GM13977 (cell line): Measurements from ENCODE around the gene SCAMP1.

Experiments
- DNase-seq: peaks from one replicate; pipeline ENCODE4 v3.0.0; 2012; ENCODE audit warnings: low spot score
- in situ Hi-C: fragments of 300-500 bp; cut with MboI; formaldehyde crosslinking; loops from one replicate; pipeline ENCODE4 v1.12.0; 2022; ENCODE audit warnings: low sequenced_read_pairs, low pct_unique_long_range_greater_than_20kb, mixed read lengths, inconsistent platforms; ENCODE audit not compliant: unreplicated experiment
- TF ChIP-seq, protein P1 (sequence below): IDR thresholded peaks from 2 replicates; pipeline ENCODE4 v1.5.1; 2012; ENCODE audit warnings: mild to moderate bottlenecking, control low read depth; ENCODE audit not compliant: insufficient read depth; ENCODE audit errors: extremely low read depth, missing control alignments

SCAMP1 gene

DNA sequence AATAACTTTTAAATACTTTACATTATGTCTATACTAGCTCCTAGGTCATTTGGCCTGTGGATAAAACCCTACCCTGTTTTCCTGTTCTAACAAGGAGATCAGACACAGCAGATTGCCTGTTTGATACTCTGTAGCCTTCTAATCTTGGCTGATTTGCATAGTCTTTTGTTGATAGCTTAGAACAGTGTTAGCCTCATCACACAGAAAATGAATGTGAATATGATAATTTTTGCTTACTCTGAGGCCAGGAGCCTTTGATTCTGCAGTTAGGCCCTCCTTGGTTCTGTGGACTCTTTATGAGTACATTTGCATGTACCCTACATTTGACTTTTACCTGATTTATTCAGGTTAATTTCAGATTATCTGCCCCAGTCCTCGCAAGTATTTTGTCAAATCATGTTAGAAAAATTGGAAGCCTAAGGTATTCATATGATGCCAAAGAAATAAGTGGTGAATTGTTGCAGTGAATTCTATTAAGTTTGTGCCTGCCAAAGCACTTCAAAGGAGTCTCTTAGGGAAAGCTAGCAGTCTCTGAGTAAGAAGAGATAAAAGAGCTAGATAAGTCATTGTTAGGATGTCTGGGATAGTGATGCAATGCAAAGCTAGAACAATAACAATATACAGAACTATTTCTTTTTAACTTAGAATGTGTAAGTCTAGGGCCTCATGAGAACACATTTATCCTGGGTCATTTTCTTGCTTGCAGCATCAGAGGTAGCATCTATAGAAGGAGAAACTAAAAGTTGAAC, 56.4 kb downstream of the SCAMP1 start:
- no peak for DNase-seq

DNA sequence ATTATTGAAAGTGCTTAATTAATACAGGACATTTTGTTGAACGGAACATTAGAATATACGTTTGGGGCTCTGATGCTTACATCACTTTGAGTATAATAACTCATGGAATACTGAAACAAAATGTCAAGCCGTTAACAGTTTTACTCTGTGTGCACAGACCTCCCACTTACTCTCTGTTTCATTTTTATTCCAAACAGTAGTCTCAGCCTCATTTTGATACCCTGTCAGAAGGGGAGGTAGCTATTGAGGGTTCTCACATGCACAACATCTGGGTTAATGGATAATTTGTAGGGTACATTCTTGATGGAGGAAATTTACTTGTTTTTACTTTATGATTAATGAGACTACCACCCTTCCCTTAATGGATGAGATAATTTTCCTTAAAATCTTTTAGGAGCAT, 59.0 kb downstream of the SCAMP1 start:
- DNase-seq = no peak
- in situ Hi-C loops = no loop called here
- TF ChIP-seq, protein P1, sequence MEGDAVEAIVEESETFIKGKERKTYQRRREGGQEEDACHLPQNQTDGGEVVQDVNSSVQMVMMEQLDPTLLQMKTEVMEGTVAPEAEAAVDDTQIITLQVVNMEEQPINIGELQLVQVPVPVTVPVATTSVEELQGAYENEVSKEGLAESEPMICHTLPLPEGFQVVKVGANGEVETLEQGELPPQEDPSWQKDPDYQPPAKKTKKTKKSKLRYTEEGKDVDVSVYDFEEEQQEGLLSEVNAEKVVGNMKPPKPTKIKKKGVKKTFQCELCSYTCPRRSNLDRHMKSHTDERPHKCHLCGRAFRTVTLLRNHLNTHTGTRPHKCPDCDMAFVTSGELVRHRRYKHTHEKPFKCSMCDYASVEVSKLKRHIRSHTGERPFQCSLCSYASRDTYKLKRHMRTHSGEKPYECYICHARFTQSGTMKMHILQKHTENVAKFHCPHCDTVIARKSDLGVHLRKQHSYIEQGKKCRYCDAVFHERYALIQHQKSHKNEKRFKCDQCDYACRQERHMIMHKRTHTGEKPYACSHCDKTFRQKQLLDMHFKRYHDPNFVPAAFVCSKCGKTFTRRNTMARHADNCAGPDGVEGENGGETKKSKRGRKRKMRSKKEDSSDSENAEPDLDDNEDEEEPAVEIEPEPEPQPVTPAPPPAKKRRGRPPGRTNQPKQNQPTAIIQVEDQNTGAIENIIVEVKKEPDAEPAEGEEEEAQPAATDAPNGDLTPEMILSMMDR = no peak

More for the DNA sequence above, 56.4 kb downstream of the SCAMP1 start:
- TF ChIP-seq, protein P1 = no peak
- in situ Hi-C loops = no loop called here

DNA sequence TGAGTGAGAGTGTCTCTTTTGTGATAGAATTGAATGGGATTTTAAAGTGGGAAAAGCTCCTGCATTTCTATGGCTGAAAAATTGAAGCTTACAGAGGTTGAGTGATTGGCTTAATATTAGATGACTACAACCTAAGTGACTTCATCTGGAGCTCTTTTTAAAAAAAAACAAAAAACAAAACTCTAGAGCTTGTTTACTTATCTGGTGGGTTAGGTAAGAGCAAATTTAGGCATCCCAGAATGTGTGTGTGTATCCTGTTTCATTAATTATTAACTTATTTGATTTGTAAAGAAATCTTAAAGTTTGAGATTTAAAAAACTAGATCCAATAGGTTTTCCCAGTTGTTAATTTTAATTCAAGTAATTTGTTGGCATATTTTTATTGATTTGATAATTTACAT, 60.1 kb downstream of the SCAMP1 start:
- no peak for DNase-seq
- in situ Hi-C loops = no loop called here
- TF ChIP-seq, protein P1 = no peak

DNA sequence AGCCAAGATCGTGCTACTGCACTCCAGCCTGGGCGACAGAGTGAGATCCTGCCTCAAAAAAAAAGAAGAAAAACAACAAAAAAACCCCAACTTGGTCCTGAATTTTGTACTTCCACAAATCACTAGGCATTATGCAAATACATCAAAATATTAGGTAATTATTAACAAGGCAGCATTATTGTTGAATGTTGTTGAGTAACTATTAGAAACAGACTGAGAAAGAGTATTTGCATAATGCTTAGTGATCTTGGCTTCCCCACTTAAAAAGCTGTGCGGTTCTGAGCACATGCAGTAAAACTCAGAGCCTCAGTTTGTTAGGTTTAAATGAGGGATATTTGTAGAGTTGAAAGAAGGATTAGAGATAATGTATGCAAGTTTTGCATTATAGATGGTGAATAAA, 64.2 kb downstream of the SCAMP1 start:
- in situ Hi-C loops = no loop called here
- TF ChIP-seq, protein P1 = no peak
- DNase-seq = no peak

DNA sequence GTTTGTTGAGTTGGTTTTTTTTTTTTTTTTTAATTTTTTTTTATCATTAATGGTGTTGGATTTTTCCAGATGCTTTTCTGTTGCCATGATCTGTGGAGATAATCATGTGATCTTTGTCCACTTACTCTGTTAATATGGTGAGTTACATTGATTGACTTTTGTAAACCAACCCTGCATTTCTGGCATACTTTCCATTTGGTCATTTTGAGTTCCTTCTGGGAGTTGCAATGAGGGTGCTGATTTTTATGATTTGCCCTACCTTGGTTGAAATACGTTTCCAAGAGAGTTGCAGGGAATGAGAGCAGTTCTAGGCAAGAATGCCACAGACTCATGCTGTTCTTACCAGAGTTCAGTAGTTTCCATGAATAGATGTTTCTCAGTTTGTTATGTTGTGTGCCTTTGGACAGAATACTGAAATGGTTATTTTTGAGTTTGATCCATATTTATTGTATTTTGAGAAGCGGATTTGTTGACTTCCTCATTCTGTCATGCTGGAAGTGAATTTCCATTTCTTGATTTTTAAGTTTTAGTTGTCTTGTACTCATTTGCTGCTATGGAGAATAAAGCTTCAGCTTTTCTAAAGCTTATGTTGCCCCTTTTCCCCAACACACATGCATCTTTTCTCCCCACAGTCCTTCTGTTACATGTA, 69.0 kb downstream of the SCAMP1 start:
- in situ Hi-C loops = no loop called here
- DNase-seq = no peak
- TF ChIP-seq, protein P1 = no peak

DNA sequence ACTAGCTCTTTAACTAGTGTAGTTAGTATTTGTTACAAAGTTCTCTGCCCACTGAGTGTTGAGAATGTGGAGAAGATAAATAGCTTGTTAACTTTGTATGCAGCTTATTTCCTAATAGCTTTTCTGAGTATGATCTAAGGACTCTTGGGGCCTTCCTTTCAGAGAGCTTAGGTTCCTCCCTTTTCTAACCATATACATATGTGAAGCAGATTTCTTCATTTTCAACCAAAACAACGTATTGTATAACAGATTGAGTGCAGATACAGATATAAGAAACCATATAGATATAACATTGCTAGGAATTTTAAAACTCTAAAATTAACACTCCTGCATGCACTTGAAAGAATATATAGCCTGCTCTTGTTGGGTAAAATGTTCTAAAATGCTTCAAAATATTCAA, 70.4 kb downstream of the SCAMP1 start:
- DNase-seq = no peak
- in situ Hi-C loops = no loop called here
- TF ChIP-seq, protein P1 = no peak
